H1 (cell line): Measurements from ENCODE around the gene GSTO2. TPM values are rescaled to one million over a fixed set of nuclear protein-coding genes. Genes with fewer than 3 reads are reported as not detected.
A peak's percentile ranks its signal among the peaks of the same experiment; 100 is the strongest.

Experiments
- CTCF ChIA-PET: fragments of 300-600 bp; sonication (Branson Sonifier 250); formaldehyde crosslinking; loops from one replicate; lab custom pipeline; 2021; ENCODE audit not compliant: partially characterized antibody; lab: Charles Lee
- POLR2A ChIA-PET: fragments of 300-600 bp; sonication (Branson Sonifier 250); formaldehyde crosslinking; loops from one replicate; lab custom pipeline; 2021; ENCODE audit warnings: inconsistent platforms; ENCODE audit not compliant: partially characterized antibody; lab: Charles Lee
- DNase-seq, 2 experiments: peaks; one replicate each; pipeline versions ENCODE4 v3.0.0 to v3.0.0-alpha.2; 2010 to 2022; ENCODE audit warnings: low spot score in 2 of 2, low read depth in 1 of 2, mixed read lengths in 1 of 2
- FAIRE-seq: peaks from 2 replicates; lab custom pipeline; 2011; peaks lifted over from hg19 to GRCh38; lab: Jason Lieb, UNC
- H2AFZ ChIP-seq: 2 replicates; pipeline ENCODE4 v1.8.1; 2012; ENCODE audit warnings: low read length, inconsistent platforms
- H2AK5ac ChIP-seq: 2 replicates; pipeline ENCODE4 v1.6.1; 2013; ENCODE audit warnings: low read depth, low read length
- H2BK120ac ChIP-seq: replicated peaks from 2 replicates; pipeline ENCODE3; 2013; ENCODE audit warnings: low read depth, low read length, inconsistent platforms
- H2BK12ac ChIP-seq: 2 replicates; pipeline ENCODE4 v1.6.1; 2013; ENCODE audit warnings: low read depth, low read length
- H2BK15ac ChIP-seq: 2 replicates; pipeline ENCODE4 v1.6.1; 2013; ENCODE audit warnings: low read length
- H2BK20ac ChIP-seq: 2 replicates; pipeline ENCODE4 v1.6.1; 2013; ENCODE audit warnings: low read length
- H2BK5ac ChIP-seq: 2 replicates; pipeline ENCODE4 v1.6.1; 2013; ENCODE audit warnings: low read depth, low read length
- H3K14ac ChIP-seq: 2 replicates; pipeline ENCODE4 v1.6.1; 2013; ENCODE audit warnings: inconsistent platforms; ENCODE audit not compliant: insufficient read length
- H3K18ac ChIP-seq: 2 replicates; pipeline ENCODE4 v1.6.1; 2013; ENCODE audit warnings: low read length; ENCODE audit errors: extremely low read depth
- H3K23ac ChIP-seq: 2 replicates; pipeline ENCODE4 v1.6.1; 2013; ENCODE audit warnings: inconsistent platforms; ENCODE audit not compliant: insufficient read length
- H3K23me2 ChIP-seq: 2 replicates; pipeline ENCODE4 v1.6.1; 2013; ENCODE audit warnings: low read depth, low read length
- H3K27ac ChIP-seq: 2 replicates; pipeline ENCODE4 v1.6.1; 2011; ENCODE audit warnings: low read depth, low read length, inconsistent platforms
- H3K27me3 ChIP-seq, 4 experiments: replicated peaks in 1 of 4; 1 replicate in 1 of 4; 2 replicates in 3 of 4; pipeline versions ENCODE4 v1.6.1 to v1.8.1; 2011 to 2013; ENCODE audit warnings: low read length in 3 of 4, mild to moderate bottlenecking in 3 of 4, inconsistent platforms in 2 of 4, mixed read lengths in 2 of 4, moderate library complexity in 1 of 4; ENCODE audit not compliant: control insufficient read depth in 3 of 4, insufficient read depth in 3 of 4; ENCODE audit errors: extremely low read depth in 1 of 4
- H3K36me3 ChIP-seq, 4 experiments: 2 replicates each; pipeline versions ENCODE4 v1.6.1 to v1.8.1; 2011 to 2013; ENCODE audit warnings: mild to moderate bottlenecking in 4 of 4, low read length in 3 of 4, moderate library complexity in 2 of 4, control low read depth in 1 of 4, inconsistent platforms in 1 of 4; ENCODE audit not compliant: insufficient read depth in 4 of 4, control insufficient read depth in 2 of 4
- H3K4ac ChIP-seq: replicated peaks from 2 replicates; pipeline ENCODE3; 2013; ENCODE audit warnings: low read length, low read depth, mixed read lengths, inconsistent platforms; ENCODE audit not compliant: insufficient read length
- H3K4me1 ChIP-seq, 4 experiments: replicated peaks in 1 of 4; 1 replicate in 1 of 4; 2 replicates in 3 of 4; pipeline versions ENCODE4 v1.6.1 to v1.8.1; 2011 to 2013; ENCODE audit warnings: low read length in 3 of 4, inconsistent platforms in 2 of 4, mixed read lengths in 1 of 4; ENCODE audit not compliant: insufficient read depth in 4 of 4, control insufficient read depth in 3 of 4
- H3K4me2 ChIP-seq, 2 experiments: 2 replicates each; pipeline versions ENCODE4 v1.6.1 to v1.8.1; 2011 to 2013; ENCODE audit warnings: low read depth in 2 of 2, low read length in 2 of 2, control low read depth in 1 of 2, inconsistent platforms in 1 of 2, mild to moderate bottlenecking in 1 of 2; ENCODE audit not compliant: insufficient read depth in 1 of 2
- H3K4me3 ChIP-seq, 4 experiments: fragments of 200-600, 300-600 bp in 1 of 4; sonication (generic), shearing (Covaris generic), sonication (Bioruptor Twin) in 1 of 4; 2 replicates each; pipeline versions ENCODE4 v1.5.1 to v1.8.1; 2011 to 2016; ENCODE audit warnings: low read length in 4 of 4, low read depth in 3 of 4, control low read depth in 2 of 4, inconsistent platforms in 2 of 4, mild to moderate bottlenecking in 2 of 4, mixed read lengths in 1 of 4, moderate library complexity in 1 of 4; ENCODE audit not compliant: insufficient read depth in 2 of 4; ENCODE audit errors: extremely low read depth in 1 of 4
- H3K56ac ChIP-seq: replicated peaks from 2 replicates; pipeline ENCODE3; 2013; ENCODE audit warnings: low read depth, mild to moderate bottlenecking, mixed read lengths, low read length, inconsistent platforms; ENCODE audit not compliant: insufficient read length
- H3K79me1 ChIP-seq: 2 replicates; pipeline ENCODE4 v1.6.1; 2013; ENCODE audit warnings: low read depth, low read length, control low read depth
- H3K79me2 ChIP-seq, 2 experiments: 2 replicates each; pipeline versions ENCODE4 v1.6.1 to v1.8.1; 2012 to 2013; ENCODE audit warnings: low read length in 2 of 2, mild to moderate bottlenecking in 2 of 2, inconsistent platforms in 1 of 2; ENCODE audit not compliant: insufficient read depth in 2 of 2, control insufficient read depth in 1 of 2
- H3K9ac ChIP-seq, 4 experiments: replicated peaks in 1 of 4; 1 replicate in 1 of 4; 2 replicates in 3 of 4; pipeline versions ENCODE4 v1.6.1 to v1.8.1; 2011 to 2013; ENCODE audit warnings: low read depth in 3 of 4, low read length in 3 of 4, control low read depth in 2 of 4, mild to moderate bottlenecking in 2 of 4, moderate library complexity in 2 of 4, inconsistent platforms in 1 of 4; ENCODE audit errors: extremely low read depth in 1 of 4
- H3K9me3 ChIP-seq, 2 experiments: 2 replicates each; pipeline versions ENCODE4 v1.6.1 to v1.8.1; 2012 to 2013; ENCODE audit warnings: mild to moderate bottlenecking in 2 of 2, moderate library complexity in 2 of 2, control low read depth in 1 of 2, inconsistent platforms in 1 of 2, low read depth in 1 of 2, low read length in 1 of 2, mixed read lengths in 1 of 2; ENCODE audit not compliant: insufficient read depth in 2 of 2
- H4K20me1 ChIP-seq, 2 experiments: replicated peaks in 1 of 2; 2 replicates each; pipeline versions ENCODE3 to v1.8.1; 2011 to 2013; ENCODE audit warnings: inconsistent platforms in 2 of 2, low read length in 2 of 2, mild to moderate bottlenecking in 1 of 2; ENCODE audit not compliant: insufficient read depth in 2 of 2, control insufficient read depth in 1 of 2
- H4K5ac ChIP-seq: 2 replicates; pipeline ENCODE4 v1.6.1; 2013; ENCODE audit warnings: low read length, low read depth, mixed read lengths, inconsistent platforms; ENCODE audit not compliant: insufficient read length
- H4K8ac ChIP-seq: 2 replicates; pipeline ENCODE4 v1.8.0; 2013; ENCODE audit warnings: mild to moderate bottlenecking, moderate library complexity, low read length, inconsistent platforms; ENCODE audit not compliant: insufficient read depth; ENCODE audit errors: extremely low read depth
- H4K91ac ChIP-seq: replicated peaks from 2 replicates; pipeline ENCODE3; 2013; ENCODE audit warnings: low read length, mixed read lengths, inconsistent platforms; ENCODE audit not compliant: insufficient read length
- EGR1 ChIP-seq: IDR thresholded peaks from 2 replicates; pipeline ENCODE4 v1.6.1; 2011; ENCODE audit warnings: low read depth, low read length, borderline replicate concordance
- EP300 ChIP-seq, 2 experiments: IDR thresholded peaks; 1 replicate in 1 of 2; 2 replicates in 1 of 2; pipeline ENCODE4 v1.6.1; 2011 to 2012; ENCODE audit warnings: low read depth in 2 of 2, low read length in 2 of 2, mild to moderate bottlenecking in 2 of 2, borderline replicate concordance in 1 of 2, inconsistent platforms in 1 of 2, moderate library complexity in 1 of 2
- GABPA ChIP-seq: IDR thresholded peaks from 2 replicates; pipeline ENCODE4 v1.6.1; 2011; ENCODE audit warnings: mild to moderate bottlenecking, low read length, moderate library complexity, borderline replicate concordance; ENCODE audit not compliant: insufficient read depth
- MAFK ChIP-seq: IDR thresholded peaks from 2 replicates; pipeline ENCODE4 v1.6.1; 2012; ENCODE audit warnings: low read depth, mild to moderate bottlenecking, improper control_type of control experiment, low read length
- RXRA ChIP-seq: IDR thresholded peaks from 2 replicates; pipeline ENCODE4 v1.6.1; 2011; ENCODE audit warnings: low read depth, mild to moderate bottlenecking, low read length, moderate library complexity; ENCODE audit not compliant: insufficient read depth
- SIN3A ChIP-seq, 2 experiments: IDR thresholded peaks in 1 of 2; conservative IDR thresholded peaks in 1 of 2; 2 replicates each; pipeline ENCODE4 v1.6.1; 2011 to 2012; ENCODE audit warnings: low read length in 2 of 2, improper control_type of control experiment in 1 of 2, low read depth in 1 of 2, mild to moderate bottlenecking in 1 of 2
- SP2 ChIP-seq: IDR thresholded peaks from 2 replicates; pipeline ENCODE4 v1.6.1; 2012; ENCODE audit warnings: mild to moderate bottlenecking, low read length, inconsistent platforms
- SUZ12 ChIP-seq: fragments of 200-600 bp; sonication (generic); IDR thresholded peaks from 2 replicates; pipeline ENCODE4 v1.6.1; 2012; ENCODE audit warnings: mild to moderate bottlenecking, inconsistent platforms, low read length, moderate library complexity, mixed read lengths
- YY1 ChIP-seq: IDR thresholded peaks from 2 replicates; pipeline ENCODE4 v1.6.1; 2011; ENCODE audit warnings: low read depth, mild to moderate bottlenecking, low read length
- ZNF274 ChIP-seq: IDR thresholded peaks from 2 replicates; pipeline ENCODE4 v1.7.0; 2012; ENCODE audit warnings: low read length, borderline replicate concordance; ENCODE audit errors: extremely low read depth
- WGBS, 2 experiments: shearing (Covaris generic) in 1 of 2; methylation state at CpG; one replicate each; pipeline versions ENCODE4 v1.1.6 to v1.1.7; 2013 to 2015; ENCODE audit warnings: low lambda C conversion rate in 2 of 2, mixed read lengths in 2 of 2, inconsistent platforms in 1 of 2, low coverage in 1 of 2, missing lambda C conversion rate in 1 of 2; ENCODE audit not compliant: insufficient replicate concordance in 2 of 2, insufficient coverage in 1 of 2, insufficient read length in 1 of 2; ENCODE audit errors: extremely low coverage in 1 of 2, missing lambda C conversion rate in 1 of 2; 5-methylcytosine and 5-hydroxymethylcytosine counted together
- polyA plus RNA-seq, 7 experiments: library from polyadenylated mRNA; depleted of rRNA in 3 of 7; stranded (reverse) in 5 of 7; unstranded in 2 of 7; fragments of >200 nt in 5 of 7; fragments of 200-250 nt in 2 of 7; gene quantifications; 1 replicate in 5 of 7; 2 replicates in 1 of 7; 4 replicates in 1 of 7; pipeline versions ENCODE4 v1.2.1 to v1.2.3, GENCODE V29; 2011 to 2013; ENCODE audit warnings: missing spikeins in 2 of 7, mixed read lengths in 2 of 7
- total RNA-seq: library from RNA; stranded (reverse); fragmentation: NEBNext Ultra II Directional; extraction: Animal tissue kit (Norgen Biotek cat#: 25700); gene quantifications from 2 replicates; pipeline ENCODE4 v1.2.1, GENCODE V29; 2021

Gene GSTO2
- total and polyA plus RNA-seq, 2 of the 8 experiments (the other 6 are each of a cell fraction or from before 2014, with no cell fraction given): 13.1 to 41.7 TPM

DNA sequence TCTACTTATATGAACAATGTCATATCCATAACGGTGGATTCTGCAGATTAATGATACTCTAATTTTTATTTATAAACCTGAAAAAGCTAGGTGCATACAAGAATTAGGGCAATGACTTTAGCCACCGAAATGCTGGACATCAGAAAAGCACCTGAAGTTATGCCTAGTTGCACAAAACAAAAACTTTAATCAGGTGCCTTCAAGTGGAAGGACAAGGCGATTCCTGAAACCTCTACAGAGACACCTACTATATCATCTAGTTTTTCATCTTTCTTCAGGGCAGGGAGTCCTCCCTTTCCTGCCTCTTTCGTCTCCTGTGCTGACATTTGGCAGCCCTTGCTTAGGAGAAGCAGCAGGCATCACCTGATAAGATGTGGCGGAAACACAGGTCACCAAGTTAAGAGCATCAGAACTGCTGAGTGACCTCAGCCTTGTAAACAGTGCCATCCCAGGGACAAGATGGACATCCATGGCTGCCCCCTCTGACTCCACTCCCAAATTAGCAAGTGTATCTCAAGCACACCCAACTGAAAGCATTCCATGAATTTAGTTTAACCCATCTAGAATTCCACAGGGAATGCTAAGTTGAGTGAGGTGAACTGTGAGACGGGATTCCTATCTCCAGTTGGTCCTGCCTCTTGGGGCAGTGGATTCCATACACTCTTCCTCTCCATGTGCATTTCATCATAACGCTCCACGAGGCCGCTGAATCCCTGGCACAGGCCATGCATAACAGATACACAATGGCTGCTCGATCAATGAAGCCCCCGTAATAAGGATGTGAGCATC, 63.5 kb downstream of the GSTO2 start:
- Histone ChIP-seq H4K20me1 (peaks cover 4 to 11% of the 10 kb centered on the region in 2 experiments), H4K5ac (no peak overlapping the region), H3K79me1 (peaks cover 24% of the 10 kb centered on the region), H3K23ac (no peak overlapping the region), H3K36me3 (no peaks in the 10 kb centered on the region), H2BK12ac (peak overlapping the region; percentile 85), H2BK20ac (peak overlapping the region; percentile 19), H2AFZ (no peak overlapping the region), H3K18ac (0 out of 2 replicates have a peak overlapping the region, but pooled peaks have one; percentile 14), H2BK15ac (peak overlapping the region; percentile 63; the same call in 1 of the 2 replicates), H3K9me3 (no peaks in the 10 kb centered on the region), H3K79me2 (peaks cover 19 to 88% of the 10 kb centered on the region in 2 experiments), H3K56ac (no peak overlapping the region), H2BK5ac (peak overlapping the region; percentile 73; the same call in 1 of the 2 replicates), H4K91ac (peak overlapping the region; percentile 49), H3K23me2 (peaks cover 9% of the 10 kb centered on the region), H3K4ac (no peak overlapping the region), H3K4me1 (peaks cover 50 to 81% (median 57%) of the 10 kb centered on the region in 4 experiments), H3K4me2 (peak overlapping the region in 1 of 2 experiments; percentile 21; a peak in 2 of 4 replicates), H3K9ac (no peak overlapping the region), H3K4me3 (peak overlapping the region in 1 of 4 experiments; percentile 11; a peak in 1 of 8 replicates), H2AK5ac (peak overlapping the region; percentile 69), H3K14ac (no peak overlapping the region), H4K8ac (no peak overlapping the region), H2BK120ac (no peak overlapping the region), H3K27ac (peak overlapping the region; percentile 63; the same call in 1 of the 2 replicates), H3K27me3 (no peaks in the 10 kb centered on the region)
- DNase-seq (no peak), FAIRE-seq (no peak)
- POLR2A ChIA-PET: interaction anchor here (1.2 to 1.4 kb wide), 2 partner anchors 10 to 17 kb away, joined by 3 to 5 read pairs; no protein-coding TSS in a partner anchor
- TF ChIP-seq ZNF274 (no peak), GABPA (no peak), YY1 (no peak), SIN3A (conservative IDR thresholded peaks at IDR 0.05 in 1 of 2, IDR thresholded peaks at IDR 0.05 in 1 of 2; ENCODE audit: low read depth in 1 of 2, low read length in 2 of 2) (no peak), MAFK (no peak), SP2 (no peak), SUZ12 (no peak), EGR1 (no peak), RXRA (no peak), EP300 (IDR thresholded peaks at IDR 0.05; ENCODE audit: borderline replicate concordance in 1 of 2, low read depth in 2 of 2, low read length in 2 of 2) (no peak)
- CTCF ChIA-PET: interaction anchor here (0.8 to 6.8 kb wide), 4 partner anchors 11 to 58 kb away, joined by 3 to 65 read pairs (median 6); no protein-coding TSS in a partner anchor
- 89% methylated on average over 11 of the region's 11 CpGs; no CpG with 5 or more reads in 1 of the 2 experiments for WGBS, 2 experiments
